Fibroblast of mammary gland (primary cell): Measurements from ENCODE around the gene CLCN4.

Experiments
- DNase-seq: peaks from one replicate; pipeline ENCODE4 v3.0.0-alpha.2; 2010; ENCODE audit warnings: low read depth
- H3K4me3 ChIP-seq: 2 replicates; pipeline ENCODE4 v1.5.1; 2011; ENCODE audit warnings: low read depth, mild to moderate bottlenecking, low read length, moderate library complexity; ENCODE audit not compliant: control insufficient read depth
- TF ChIP-seq, protein P1 (sequence below): conservative IDR thresholded peaks from 2 replicates; pipeline ENCODE4 v1.5.1; 2011; ENCODE audit warnings: low read depth, low read length, inconsistent platforms; ENCODE audit not compliant: control insufficient read depth, insufficient read depth

The CLCN4 gene

DNA sequence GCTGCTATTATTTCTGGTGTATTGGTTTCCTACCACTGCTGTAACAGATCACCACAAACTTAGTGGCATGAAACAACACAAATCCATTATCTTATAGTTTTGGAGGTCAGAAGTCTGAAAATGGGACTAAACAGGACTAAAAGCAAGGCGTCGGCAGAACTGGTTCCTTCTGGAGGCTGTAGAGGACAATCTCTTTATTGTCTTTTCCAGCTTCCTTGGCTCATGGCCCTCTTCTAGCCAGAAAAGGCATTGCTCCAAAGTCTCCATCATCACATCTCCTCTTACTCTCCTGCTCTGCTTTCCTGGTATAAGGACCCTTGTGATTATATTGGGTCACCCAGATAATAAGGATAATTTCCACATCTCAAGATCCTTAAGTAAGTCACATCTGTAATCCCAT is 121.9 kb downstream of the CLCN4 start:
- TF ChIP-seq, protein P1, sequence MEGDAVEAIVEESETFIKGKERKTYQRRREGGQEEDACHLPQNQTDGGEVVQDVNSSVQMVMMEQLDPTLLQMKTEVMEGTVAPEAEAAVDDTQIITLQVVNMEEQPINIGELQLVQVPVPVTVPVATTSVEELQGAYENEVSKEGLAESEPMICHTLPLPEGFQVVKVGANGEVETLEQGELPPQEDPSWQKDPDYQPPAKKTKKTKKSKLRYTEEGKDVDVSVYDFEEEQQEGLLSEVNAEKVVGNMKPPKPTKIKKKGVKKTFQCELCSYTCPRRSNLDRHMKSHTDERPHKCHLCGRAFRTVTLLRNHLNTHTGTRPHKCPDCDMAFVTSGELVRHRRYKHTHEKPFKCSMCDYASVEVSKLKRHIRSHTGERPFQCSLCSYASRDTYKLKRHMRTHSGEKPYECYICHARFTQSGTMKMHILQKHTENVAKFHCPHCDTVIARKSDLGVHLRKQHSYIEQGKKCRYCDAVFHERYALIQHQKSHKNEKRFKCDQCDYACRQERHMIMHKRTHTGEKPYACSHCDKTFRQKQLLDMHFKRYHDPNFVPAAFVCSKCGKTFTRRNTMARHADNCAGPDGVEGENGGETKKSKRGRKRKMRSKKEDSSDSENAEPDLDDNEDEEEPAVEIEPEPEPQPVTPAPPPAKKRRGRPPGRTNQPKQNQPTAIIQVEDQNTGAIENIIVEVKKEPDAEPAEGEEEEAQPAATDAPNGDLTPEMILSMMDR, result no peak
- no peak overlapping the region for H3K4me3 ChIP-seq
- no peak for DNase-seq

DNA sequence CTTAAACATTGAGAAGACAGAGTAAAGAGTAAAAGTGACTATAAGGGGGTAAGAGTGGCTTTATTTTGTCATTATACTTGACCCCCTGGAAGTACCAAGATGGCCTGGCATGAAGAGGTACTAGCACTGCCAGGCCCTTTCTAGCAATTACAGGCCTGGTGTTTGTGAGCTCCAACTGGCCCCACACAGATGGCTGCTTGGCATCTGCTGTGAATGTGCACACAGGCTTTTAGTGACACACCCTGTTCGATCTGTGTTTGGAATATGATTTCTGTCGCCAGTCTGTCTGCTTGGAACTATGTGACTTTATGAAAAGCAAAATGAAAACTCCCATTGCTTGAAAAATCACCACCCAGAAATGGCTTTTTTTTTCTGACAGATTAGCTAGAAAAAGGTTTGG is 123.3 kb downstream of the CLCN4 start:
- H3K4me3 ChIP-seq, result no peak overlapping the region
- no peak for DNase-seq
- TF ChIP-seq, protein P1, result no peak

DNA sequence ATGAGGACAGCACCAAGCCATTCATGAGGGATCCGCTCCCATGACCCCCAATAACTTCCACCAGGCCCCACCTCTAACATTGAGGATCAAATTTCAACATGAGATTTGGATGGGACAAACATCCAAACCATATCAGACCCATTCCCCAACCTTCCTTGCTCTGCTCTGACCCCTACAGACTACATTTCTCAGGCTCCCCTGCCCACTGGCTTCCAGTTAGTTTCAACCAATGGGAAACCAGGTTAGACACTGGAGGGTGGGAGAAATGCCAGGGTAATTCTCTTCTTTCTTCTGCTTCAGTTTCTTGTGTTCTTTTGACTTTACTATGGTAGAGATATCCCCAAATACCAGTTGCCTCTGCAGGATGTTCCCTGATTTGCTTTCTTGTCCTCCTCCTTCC is 125.7 kb downstream of the CLCN4 start:
- no peak overlapping the region for H3K4me3 ChIP-seq
- no peak for DNase-seq
- TF ChIP-seq, protein P1, result no peak

- H3K4me3 ChIP-seq, result no peak overlapping the region
- DNase-seq, result no peak
- TF ChIP-seq, protein P1, result no peak
These were observed 129.4 kb downstream of the CLCN4 start for GRCh38 chrX:10286195-10286594.
